Activated CD4-positive, alpha-beta T cell treated with anti-CD3 and anti-CD28 coated beads for 48 hours (primary cell): ENCODE data around the gene ADORA3.
A peak's percentile ranks its signal among the peaks of the same experiment; 100 is the strongest.

Experiments used
- DNase-seq: peaks from one replicate; pipeline ENCODE4 v3.0.0-alpha.2; 2020

The ADORA3 gene

DNA sequence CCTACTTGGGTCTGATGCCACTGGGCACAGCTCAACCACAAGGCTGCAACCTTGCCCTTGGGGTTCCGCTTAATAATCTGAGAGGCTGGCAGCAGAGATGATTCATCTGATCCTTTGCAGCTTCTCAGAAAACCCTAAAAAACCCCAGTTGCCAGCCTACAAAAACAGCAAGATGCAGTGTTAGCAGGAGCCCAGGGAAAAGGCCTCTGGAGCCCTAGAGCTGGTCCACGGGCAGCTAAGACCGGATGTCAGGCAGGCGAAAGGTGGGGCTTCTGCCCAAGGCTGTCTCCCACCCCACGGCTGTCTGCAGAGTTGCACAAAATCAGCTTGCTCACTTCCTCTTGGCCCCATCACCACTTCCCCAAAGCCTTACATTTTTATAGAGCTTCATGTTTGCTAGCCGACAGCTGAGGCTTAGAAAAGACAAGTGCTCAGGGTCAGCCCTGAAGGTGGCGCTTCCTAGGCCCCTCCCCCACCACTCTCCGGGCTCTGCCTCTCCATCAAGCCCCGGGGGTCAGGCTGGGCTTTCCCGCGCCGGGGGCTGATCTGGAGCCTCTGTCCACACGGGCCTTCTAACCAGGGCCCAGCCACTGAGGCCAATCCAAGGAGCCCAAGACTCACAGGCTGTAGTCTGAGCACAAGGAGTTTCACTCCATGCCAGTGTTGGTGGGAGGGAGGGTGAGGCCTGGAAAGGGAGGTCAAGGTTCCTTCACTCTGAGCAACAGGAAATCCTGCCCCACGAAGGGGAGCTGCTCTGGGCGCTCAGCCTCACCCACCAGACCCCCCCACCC lies 4.2 kb upstream of the ADORA3 start:
- peak; percentile 67 for DNase-seq

DNA sequence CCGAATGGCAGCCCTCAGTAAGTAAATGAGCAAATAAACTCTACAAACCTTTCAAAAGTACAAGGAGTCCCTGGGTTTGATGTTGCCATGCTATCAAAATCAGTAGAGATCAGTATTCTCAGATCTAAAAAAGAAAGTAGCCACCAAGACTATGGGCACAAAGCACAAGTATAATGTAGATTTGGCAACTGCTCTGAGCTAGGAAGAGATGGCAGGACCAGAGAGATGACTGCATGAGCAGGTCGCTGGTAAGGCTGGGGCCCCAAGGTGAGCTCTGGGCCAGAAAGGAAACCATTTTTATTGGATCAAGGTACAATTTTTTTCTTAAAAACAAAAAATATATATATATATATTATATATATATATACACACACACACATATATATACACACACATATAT lies 3.1 kb upstream of the ADORA3 start:
- DNase-seq: no peak

DNA sequence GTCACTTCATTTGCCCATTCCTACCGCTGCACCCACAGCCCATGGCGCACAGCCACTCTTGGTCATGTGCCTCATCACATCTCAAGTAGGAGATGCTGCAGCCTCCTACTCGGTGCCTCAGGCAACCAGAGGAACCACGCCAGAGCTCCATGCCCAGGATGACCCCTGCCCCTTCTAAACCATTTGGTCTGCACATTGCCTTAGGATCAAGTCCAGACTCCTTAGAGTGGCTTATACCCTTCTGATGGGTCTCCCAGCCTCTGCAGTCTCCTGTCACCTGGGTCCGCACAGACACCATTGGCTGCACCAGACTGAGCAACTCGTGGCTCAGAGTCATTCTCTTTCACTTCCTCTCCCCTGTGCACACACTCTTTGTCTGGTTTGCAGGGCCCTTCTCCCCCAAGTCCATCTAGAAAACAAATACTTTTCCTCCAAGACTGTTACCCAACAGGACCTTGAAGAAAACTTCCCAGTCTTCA lies 2.2 kb upstream of the ADORA3 start:
- DNase-seq: no peak

DNA sequence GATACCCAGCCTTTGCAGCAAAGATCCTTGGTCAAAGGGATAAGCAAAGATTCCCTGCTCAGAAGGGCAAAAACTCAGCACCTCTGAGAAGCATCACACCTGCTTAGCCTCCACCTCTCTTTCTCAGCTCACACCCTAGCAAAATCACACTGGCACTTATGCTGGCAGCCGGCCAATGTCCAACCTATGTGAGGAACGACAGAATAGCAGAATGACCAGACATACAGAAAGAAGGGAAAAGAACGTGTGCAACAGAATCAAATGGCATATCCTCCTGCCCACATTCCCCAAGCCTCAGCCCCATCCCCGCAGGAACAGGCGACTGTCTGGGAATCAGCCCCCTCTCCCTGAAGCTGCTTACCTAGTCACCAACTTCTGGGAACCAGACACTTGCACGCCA lies 664 bp upstream of the ADORA3 start:
- no peak for DNase-seq

DNA sequence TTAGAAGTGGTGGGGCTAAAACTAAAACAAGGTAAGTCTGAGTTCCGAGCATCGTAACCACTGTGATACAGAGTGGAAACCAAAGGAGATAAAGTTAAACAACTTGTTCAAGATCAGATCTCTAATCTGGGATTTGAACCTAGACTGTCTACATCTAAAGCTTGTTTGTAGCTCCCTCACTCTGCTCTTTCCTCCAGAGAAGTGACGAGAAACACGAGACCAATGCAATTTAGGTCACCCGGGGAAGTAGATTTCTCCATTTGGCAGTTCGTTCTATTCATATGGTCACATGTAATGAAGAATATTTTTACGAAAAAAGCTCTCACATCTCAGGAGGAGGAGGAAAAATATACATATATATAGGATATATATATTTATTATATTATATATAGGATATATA lies 1.8 kb downstream of the ADORA3 start:
- DNase-seq: no peak

DNA sequence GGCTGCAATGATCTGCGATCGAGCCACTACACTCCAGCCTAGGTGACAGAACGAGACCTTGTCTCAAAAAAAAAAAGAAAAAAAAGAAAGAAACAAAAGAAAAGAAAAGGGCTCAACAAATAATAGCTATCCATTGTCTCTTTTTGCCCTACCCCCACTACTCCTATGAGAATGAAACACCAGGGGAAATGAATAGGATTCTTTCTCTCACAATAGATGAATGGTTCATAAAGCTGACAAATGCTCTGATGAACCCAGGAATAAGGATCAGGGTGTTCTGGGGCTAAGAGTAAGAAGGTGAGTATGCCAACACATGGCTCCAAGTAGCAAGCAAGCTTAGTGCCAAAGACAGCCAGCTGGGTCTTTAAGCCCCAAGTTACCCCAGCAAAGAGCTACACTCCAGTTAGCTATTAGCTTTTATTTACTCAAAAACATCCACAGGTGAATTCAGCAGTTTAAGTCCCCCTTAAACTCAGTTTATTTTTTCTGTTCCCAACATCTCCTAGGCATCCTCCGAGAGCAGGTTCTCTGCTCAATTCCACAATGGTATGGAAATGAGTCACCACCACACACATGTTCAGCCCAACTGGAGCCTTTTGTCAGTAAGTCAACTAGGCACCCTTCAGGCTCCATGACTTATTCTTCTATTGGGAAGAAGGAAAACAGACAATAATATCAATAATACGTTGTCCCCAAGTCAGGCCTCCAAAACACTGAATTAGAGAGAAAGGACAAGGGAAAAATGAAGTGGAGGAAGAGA lies 4.2 kb downstream of the ADORA3 start:
- no peak for DNase-seq

DNA sequence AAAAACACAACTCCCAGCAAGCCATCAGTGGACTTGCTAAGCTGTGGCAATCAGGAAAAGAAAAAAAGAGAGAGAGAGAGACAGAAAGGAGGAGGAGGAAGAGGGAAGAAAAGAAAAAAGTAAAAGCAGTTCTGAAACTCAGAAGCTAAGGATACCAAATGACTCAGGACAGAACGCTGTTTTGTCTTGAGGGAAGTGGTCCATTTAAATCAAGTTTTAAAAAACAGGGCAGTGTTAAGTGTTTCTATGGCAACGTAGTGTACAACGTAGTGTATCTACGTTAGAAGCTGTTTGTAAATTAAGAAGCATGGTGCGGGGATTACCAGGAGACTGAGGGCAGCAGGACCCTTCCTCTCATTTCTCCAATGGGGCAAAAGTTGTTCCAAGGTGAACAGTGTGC lies 5.8 kb downstream of the ADORA3 start:
- no peak for DNase-seq

DNA sequence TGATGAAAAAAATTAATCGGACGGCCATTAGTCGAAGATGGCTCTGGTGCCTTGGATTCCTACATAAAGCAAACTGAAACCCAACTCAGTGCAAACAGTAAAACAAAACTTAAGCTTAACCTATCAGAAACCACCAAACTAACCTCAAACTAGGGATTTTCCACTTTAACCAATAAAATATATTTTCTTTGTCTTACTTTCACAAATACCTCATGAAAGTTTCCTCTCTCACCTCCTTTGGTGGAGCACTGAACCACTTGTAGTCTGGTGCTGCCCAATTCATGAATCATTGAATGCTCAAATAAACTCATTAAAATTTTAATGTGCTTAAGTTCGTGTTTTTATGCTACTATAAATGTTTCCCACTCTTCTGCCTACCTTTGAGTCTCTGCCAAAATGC lies 7.0 kb downstream of the ADORA3 start:
- DNase-seq: no peak

DNA sequence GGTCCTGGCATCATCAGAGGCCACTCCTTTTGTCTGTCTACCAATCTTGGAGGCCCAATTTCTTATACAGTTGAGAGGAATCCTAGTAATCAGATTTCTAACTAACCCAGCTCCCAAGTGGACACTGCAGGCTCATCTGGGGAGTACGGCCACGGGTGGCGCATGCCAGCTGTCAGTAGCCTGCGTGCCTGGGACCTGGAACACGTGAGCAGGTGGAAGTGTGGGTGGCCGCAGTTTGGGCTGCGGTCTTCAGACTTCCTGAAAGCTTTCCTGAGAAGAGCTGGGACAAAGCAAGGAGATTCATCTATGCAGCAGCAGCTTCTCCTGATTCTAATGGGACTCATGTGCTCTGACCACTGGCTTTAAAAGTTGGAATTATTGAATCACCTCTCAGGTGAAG lies 12.4 kb downstream of the ADORA3 start:
- DNase-seq: no peak

DNA sequence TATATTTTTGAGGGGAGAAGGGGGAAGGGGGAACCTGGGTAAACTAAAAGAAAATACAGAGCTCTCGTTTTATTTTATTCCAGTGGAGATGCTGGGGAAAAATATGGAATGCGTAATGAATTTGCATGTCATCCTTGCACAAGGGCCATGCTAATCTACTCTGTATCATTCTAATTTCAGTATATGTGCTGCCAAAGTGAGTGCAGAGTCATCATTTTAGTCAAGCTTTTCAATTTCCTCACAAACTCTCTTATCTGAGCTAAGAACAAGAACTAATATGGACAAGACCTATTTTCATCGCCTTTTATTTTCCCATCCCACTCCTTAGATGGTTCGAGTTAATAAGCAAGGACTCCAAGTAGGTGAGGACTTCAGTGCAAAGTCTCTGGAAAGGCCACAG lies 13.2 kb downstream of the ADORA3 start:
- DNase-seq: no peak

DNA sequence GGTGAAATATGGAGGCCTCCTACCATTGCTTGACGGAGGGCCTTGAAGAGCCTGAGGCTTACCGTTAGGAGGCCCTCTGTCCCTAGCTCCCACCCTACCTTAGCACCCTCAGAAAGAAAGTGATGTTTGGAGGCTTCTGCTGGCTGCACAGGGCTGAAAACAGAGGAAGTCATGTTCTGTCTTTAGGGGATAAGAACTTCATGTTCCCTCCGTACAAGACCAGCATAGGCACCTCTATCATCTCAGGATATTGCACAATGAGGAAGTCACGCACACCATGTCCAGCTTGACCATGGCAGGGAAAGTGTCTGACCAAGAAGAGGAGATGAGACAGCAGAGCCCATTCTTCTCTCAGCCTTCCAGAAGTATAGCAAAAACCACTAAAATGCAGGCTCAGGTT lies 13.8 kb downstream of the ADORA3 start:
- no peak for DNase-seq

DNA sequence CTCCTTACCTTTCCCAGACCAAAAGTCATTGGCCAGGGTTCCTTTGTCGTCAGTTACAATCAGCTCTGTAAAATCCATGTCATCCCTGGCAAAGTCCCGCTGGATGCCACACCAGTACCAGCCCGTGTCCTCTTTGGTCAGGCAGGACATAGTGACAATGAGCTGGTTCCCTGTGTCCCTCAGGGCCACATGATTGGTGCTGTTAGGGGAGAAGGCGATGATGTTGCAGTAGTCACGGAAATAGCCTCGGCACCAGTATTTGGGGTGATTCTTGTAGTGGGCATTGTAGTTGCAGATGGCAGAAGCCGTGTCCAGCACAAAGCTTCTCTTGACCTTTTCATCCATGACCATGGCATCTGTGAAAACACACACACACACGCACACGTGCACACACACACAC lies 14.8 kb downstream of the ADORA3 start:
- DNase-seq: no peak

DNA sequence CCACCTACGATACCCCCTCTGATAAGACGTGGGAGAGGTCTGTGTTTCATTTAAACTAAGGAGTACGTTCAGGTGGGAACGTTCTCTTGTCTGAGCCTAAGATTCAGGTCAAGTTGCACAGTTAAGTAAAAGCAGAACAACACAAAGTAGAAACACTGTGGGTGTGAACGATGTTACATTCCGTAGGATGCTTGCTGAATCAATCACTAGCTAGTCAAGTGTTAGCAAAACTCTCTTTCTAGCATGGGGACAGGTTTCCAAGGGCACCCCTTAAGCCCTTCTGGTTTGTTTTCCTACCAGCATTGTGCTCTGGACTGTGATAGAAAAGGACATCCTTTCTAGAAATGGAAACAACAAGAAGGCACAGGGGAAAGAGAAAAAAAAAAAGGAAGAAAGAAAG lies 16.3 kb downstream of the ADORA3 start:
- DNase-seq: no peak

DNA sequence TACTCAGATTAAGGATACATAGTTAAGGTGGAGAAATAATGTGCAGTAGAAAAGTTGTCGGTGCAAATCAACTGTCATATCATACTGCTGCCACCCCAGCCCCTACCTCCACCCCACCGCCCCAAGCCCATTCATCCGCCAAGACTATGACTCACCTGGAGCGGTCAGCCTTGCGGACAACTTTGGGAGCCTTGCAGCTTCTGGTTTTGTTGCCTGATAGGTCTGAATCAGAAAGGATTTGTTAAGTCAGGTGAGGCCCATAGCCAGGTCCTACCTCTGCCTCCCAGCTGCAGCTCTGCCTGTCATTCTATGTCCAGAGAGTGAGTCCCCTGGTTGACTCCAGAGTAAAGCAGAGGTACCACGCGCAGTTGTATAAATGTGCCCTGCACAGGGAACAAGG lies 17.0 kb downstream of the ADORA3 start:
- no peak for DNase-seq

DNA sequence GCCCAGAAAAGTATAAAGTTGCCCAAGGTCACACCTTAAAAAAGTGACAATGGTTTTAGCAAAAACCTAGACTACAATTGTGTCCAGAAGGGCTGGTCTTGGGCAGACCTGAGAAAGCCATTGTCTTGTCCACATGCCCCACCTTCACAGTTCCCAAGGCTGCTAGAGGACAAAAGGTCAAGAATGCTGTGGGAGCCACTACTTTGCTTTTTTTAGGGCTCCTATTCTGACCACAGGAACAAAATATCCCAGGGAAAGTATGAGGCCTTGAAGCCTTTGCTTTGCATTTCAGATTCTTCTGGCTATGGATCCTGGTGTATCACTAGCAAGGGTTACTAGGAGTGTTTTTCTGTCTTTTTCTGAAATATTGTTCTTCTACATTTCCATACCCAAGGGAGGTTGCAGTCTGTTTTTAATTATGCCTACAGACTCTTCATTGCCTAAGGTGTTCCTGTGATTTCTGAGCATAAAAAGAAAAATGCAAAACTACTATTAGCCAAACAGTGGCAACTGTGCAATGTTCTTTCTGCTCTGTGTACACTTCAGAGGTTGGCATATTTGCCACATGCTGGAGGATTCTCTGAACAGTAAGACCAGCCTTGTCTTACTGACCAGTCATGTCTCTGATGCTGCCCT lies 18.9 kb downstream of the ADORA3 start:
- DNase-seq: no peak

DNA sequence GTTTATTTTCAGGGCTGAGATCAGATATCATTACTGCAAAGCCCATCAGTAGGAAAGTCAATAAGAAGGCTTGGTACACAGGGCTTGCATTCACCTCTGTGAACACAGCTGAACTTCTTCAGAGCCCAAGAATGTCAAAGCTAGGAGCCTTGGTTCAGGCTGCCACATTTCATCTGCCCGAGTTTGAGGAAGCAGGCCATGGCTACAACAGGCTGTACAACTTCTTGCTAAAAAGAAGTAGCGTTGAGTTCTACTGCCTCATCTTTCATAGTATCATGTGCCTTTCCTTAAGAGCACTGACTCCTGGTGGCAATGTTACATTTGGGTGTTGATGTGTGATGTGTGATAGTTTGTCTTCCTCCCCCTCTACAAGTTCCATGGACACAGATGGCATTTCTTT lies 19.6 kb downstream of the ADORA3 start:
- no peak for DNase-seq

DNA sequence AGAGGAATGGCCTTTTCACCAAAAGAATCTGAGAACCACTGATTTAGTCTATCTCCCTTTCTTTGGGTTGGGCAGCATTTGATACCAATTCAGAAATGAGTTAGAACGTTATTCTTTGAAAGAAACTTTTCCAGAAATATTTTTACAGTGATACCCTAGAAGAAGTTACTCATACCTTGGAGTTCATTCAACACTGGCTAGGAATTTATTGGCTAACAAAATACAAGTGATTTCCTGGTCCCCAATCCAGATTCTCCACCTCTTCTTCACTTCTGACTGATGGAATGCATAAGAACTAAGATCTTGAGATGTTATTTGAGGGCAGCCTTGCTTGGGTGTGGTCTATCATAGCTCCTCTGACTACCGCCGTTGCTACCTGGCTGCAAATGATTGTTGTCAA lies 20.3 kb downstream of the ADORA3 start:
- no peak for DNase-seq

DNA sequence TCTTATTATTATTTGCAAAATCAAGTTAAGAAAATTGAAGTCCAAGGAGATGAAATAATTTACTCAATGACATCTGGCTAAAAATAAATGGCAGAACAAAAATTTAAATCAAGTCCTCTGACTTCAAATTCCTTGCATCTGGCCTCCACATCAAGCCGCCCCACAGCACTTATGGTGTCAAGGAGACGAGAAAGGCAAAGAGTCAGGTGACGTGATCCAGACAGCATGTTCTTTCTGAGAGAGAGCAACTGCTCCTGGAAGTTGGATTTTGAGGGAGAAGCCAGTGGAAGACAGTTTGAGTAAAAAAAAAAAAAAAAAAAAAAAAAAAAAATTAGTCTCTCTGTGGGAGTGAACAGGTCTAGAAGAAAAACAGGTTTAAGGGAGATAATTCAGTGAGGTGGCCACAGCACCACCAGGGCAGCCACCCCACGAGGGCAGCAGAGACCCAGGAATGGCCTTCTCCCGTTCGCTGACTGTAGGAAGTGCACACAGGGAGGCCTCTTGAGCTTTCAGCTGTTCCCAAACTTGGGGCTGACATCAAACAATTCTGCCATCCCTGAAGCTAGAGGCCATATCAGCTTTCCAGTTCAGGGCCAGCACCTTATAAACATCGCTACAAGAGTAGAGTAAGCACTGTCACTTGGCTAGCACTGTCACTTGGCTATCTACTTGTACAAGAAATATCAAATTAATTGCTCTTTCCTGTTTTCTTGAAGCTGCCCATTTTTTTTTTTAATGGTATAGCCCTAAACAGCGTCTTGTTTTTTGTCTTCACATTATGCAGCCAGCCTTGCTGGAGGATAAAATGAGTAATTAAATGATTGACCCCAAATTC lies 21.8 kb downstream of the ADORA3 start:
- peak; percentile 76 for DNase-seq

DNA sequence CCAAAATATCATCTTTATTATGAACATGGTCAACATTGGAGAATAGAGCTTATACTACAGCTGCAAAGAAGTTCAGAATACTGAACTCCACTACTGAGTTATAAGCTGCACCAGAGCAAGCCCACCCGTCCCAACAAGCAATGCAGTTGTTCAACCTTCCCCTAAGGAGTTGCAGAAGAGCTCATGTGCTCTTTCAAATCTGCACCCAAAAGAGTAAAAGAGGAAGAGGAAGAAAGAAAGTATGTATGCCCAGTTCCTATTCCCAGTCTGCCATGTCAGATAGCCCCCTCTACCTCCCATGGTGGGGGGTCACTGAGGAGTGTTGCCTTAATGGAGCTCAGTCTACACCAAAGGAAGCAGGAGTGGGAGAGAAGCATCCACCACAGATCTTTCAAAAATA lies 22.8 kb downstream of the ADORA3 start:
- DNase-seq: no peak

DNA sequence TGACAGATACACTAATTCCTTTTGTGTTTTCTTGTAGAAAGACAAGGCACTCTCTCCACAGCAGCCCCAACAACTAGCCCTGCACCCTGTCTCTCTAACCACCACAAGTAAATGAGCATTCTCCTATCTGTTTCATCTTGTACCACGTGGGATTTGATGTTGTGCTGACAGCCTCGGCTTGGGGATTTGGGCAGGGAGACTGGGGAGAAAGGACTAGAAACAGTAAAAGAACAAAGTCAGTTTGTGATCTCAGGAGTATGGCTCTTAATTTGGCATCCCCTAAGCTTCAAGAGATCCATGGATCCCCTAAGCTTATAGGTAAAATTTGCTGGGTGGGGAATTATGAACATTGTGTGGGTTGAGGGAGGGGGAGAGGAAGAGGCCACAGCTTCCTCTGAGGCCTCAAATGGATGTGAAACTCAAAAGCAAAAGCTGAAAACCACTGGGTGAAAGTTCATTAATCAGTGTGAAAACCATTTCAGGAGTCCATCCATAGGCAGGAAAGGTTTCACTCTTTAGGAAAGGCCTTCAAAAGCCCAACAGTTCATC lies 26.6 kb downstream of the ADORA3 start:
- DNase-seq: peak; percentile 59

DNA sequence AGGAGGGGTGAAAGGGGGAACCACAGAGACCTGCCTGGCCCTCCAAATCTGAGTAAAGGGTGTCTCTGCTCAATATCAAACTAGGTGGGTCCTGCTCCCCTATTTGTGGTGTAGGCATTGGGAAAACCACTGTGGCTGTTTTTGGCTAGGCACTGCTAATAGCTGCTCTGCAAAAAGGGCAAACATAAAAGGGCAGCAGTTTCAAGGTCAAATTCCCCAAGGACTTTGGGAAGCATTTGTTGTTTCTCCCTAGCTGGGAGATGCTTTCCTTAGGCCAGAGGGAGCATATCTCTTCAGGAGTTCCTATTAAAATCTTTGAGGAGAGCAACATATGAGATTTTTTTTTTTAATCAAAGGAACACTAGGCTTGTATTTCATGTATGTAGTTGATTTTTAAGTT lies 27.2 kb downstream of the ADORA3 start:
- DNase-seq: no peak

DNA sequence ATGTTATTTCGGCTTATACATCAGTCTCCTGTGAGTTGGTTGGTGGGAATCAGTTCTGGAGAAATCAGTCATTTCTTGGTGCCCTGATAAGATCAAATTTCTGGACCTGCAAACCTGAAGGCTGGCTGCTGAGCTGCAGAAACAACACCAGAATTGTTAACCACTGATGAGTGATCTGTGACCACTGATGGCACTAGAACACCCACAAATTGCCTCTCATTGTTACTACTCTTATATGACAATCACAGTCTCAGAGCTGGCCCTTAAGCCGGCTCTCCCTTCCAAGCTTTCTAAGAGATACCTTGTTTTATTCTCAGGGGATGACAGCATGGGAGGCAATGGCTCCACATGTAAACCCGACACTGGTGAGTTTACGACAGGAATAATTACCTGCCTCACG lies 27.7 kb downstream of the ADORA3 start:
- peak; percentile 65 for DNase-seq

DNA sequence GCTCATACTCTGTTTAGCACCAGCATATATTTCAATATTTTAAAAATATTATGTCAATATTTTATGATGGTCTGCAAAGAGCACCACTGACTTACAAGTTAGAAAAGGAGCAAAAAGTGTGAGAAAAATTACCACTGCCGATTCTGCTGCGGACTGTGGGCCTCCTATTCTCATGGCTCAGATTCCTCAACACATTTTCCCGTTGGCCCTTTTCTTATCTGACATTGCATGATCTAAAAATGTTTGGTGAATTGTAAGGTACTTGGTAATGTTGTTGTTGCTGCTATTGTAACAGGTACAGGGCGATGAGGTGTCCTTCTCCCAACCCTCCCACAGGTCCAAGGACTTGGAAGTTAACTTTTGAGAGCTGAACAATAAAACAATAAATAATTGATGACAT lies 28.9 kb downstream of the ADORA3 start:
- DNase-seq: no peak
